ENCODE data around the gene NFIA.

- no peak for TF ChIP-seq POLR2A (IDR thresholded peaks at IDR 0.05; ENCODE audit: low read depth, low read length)
- no peak for TF ChIP-seq FOXM1 (IDR thresholded peaks at IDR 0.05; ENCODE audit: low read depth, low read length)
- TF ChIP-seq, protein P1, sequence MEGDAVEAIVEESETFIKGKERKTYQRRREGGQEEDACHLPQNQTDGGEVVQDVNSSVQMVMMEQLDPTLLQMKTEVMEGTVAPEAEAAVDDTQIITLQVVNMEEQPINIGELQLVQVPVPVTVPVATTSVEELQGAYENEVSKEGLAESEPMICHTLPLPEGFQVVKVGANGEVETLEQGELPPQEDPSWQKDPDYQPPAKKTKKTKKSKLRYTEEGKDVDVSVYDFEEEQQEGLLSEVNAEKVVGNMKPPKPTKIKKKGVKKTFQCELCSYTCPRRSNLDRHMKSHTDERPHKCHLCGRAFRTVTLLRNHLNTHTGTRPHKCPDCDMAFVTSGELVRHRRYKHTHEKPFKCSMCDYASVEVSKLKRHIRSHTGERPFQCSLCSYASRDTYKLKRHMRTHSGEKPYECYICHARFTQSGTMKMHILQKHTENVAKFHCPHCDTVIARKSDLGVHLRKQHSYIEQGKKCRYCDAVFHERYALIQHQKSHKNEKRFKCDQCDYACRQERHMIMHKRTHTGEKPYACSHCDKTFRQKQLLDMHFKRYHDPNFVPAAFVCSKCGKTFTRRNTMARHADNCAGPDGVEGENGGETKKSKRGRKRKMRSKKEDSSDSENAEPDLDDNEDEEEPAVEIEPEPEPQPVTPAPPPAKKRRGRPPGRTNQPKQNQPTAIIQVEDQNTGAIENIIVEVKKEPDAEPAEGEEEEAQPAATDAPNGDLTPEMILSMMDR (IDR thresholded peaks at IDR 0.05 in 2 of 3, conservative IDR thresholded peaks at IDR 0.05 in 1 of 3; ENCODE audit: control insufficient read depth in 2 of 3, extremely low read depth in 1 of 3, insufficient read depth in 1 of 3, low read depth in 3 of 3, low read length in 3 of 3), result no peak
- TF ChIP-seq CREB1 (IDR thresholded peaks at IDR 0.05; ENCODE audit: low read depth), result no peak
- no peak for TF ChIP-seq EZH2 (IDR thresholded peaks at IDR 0.05; ENCODE audit: borderline replicate concordance, control insufficient read depth, low read depth, low read length)
- no peak for TF ChIP-seq JUNB (IDR thresholded peaks at IDR 0.05)
- no peak for TF ChIP-seq CBFB (IDR thresholded peaks at IDR 0.05; ENCODE audit: low read depth)
- TF ChIP-seq, protein P2, sequence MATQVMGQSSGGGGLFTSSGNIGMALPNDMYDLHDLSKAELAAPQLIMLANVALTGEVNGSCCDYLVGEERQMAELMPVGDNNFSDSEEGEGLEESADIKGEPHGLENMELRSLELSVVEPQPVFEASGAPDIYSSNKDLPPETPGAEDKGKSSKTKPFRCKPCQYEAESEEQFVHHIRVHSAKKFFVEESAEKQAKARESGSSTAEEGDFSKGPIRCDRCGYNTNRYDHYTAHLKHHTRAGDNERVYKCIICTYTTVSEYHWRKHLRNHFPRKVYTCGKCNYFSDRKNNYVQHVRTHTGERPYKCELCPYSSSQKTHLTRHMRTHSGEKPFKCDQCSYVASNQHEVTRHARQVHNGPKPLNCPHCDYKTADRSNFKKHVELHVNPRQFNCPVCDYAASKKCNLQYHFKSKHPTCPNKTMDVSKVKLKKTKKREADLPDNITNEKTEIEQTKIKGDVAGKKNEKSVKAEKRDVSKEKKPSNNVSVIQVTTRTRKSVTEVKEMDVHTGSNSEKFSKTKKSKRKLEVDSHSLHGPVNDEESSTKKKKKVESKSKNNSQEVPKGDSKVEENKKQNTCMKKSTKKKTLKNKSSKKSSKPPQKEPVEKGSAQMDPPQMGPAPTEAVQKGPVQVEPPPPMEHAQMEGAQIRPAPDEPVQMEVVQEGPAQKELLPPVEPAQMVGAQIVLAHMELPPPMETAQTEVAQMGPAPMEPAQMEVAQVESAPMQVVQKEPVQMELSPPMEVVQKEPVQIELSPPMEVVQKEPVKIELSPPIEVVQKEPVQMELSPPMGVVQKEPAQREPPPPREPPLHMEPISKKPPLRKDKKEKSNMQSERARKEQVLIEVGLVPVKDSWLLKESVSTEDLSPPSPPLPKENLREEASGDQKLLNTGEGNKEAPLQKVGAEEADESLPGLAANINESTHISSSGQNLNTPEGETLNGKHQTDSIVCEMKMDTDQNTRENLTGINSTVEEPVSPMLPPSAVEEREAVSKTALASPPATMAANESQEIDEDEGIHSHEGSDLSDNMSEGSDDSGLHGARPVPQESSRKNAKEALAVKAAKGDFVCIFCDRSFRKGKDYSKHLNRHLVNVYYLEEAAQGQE (IDR thresholded peaks at IDR 0.05; ENCODE audit: low read depth, low read length), result no peak
- TF ChIP-seq SRF (IDR thresholded peaks at IDR 0.05; ENCODE audit: low read depth in 2 of 2, low read length in 2 of 2), result no peak
- no peak for TF ChIP-seq TAF1 (IDR thresholded peaks at IDR 0.05; ENCODE audit: borderline replicate concordance, low read depth, low read length)
- TF ChIP-seq NFIC (IDR thresholded peaks at IDR 0.05; ENCODE audit: low read depth, low read length), result no peak
Measured at GRCh38 chr1:61274939-61275338, 192.6 kb downstream of the NFIA start.

Measured in GM12878 (cell line).